Ascending aorta (tissue), 2 donors: ENCODE measurements around the gene DOP1A. TPM values are rescaled to one million over a fixed set of nuclear protein-coding genes. Genes with fewer than 3 reads are reported as not detected.
A peak's percentile ranks its signal among the peaks of the same experiment; 100 is the strongest.

Experiments
- DNase-seq, 2 donors: peaks; one replicate each; pipeline ENCODE4 v3.0.0-alpha.2; 2019; ENCODE audit warnings: low spot score in 2 of 2
- H3K27ac ChIP-seq, 2 donors: fragments of 200-600 bp; sonication (generic); one replicate each; pipeline ENCODE4 v1.5.1; 2016 to 2017; ENCODE audit warnings: mild to moderate bottlenecking in 1 of 2
- H3K27me3 ChIP-seq: fragments of 200-600 bp; sonication (generic); one replicate; pipeline ENCODE4 v1.5.1; 2017
- H3K36me3 ChIP-seq, 2 donors: fragments of 200-600 bp; sonication (generic); one replicate each; pipeline ENCODE4 v1.5.1; 2016
- H3K4me1 ChIP-seq, 2 donors: fragments of 200-600 bp; sonication (generic); one replicate each; pipeline ENCODE4 v1.5.1; 2016 to 2017; ENCODE audit warnings: mild to moderate bottlenecking in 1 of 2
- H3K4me3 ChIP-seq, 2 donors: fragments of 200-600 bp; sonication (generic); one replicate each; pipeline ENCODE4 v1.5.1; 2016 to 2017; ENCODE audit warnings: mild to moderate bottlenecking in 1 of 2
- H3K9me3 ChIP-seq, 2 donors: fragments of 200-600 bp; sonication (generic); one replicate each; pipeline ENCODE4 v1.5.1; 2016
- intact Hi-C: fragments of 100-400 bp; cut with DNase I; formaldehyde crosslinking; loops from one replicate; pipeline ENCODE4 v1.15.1; 2023
- total RNA-seq: library from RNA; depleted of rRNA; stranded (reverse); fragments of >200 nt; gene quantifications from one replicate; pipeline ENCODE4 v1.1.0, GENCODE V29; 2016
- TF ChIP-seq, protein P1 (sequence below), 3 experiments: fragments of 200-600 bp in 2 of 3; fragments of 450-650 bp in 1 of 3; sonication (generic) in 2 of 3; IDR thresholded peaks; one replicate each; pipeline ENCODE4 v1.5.1; 2016 to 2019; ENCODE audit warnings: antibody characterized with exemption in 3 of 3, mild to moderate bottlenecking in 1 of 3, moderate library complexity in 1 of 3

DOP1A gene
- total RNA-seq, 1 donor from 2014 or later: 13.2 TPM

DNA sequence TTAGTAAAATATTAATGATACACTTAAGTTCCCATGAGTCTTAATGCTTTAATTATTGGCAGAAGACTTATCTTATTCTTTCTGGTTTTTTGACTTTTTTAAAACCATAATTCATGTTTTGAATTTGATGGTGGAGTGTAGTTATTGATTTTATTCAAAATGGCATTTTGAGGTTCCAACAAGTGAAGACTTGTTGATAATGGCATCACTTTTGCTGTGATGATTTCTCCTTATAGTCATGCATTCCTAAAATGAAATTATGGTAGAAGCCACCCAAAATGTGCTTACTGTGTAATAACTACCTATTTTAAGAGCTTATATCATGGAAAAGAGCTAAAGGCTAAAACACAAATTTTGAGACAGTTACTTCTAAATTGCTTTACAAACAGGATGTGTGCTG lies 2.2 kb downstream of the DOP1A start:
- intact Hi-C loops: loop anchor here (5.0 kb wide), 4 partner anchors 363 to 1317 kb away; partner anchors contain the start of genes ME1, TENT5A and TPBG
- Histone ChIP-seq H3K4me3 (no peak overlapping the region), H3K27me3 (no peaks in the 10 kb centered on the region), H3K9me3 (no peaks in the 10 kb centered on the region), H3K36me3 (no peaks in the 10 kb centered on the region), H3K27ac (no peak overlapping the region), H3K4me1 (peaks cover 0 to 8% of the 10 kb centered on the region in 2 donors)
- no peak for DNase-seq
- TF ChIP-seq, protein P1, sequence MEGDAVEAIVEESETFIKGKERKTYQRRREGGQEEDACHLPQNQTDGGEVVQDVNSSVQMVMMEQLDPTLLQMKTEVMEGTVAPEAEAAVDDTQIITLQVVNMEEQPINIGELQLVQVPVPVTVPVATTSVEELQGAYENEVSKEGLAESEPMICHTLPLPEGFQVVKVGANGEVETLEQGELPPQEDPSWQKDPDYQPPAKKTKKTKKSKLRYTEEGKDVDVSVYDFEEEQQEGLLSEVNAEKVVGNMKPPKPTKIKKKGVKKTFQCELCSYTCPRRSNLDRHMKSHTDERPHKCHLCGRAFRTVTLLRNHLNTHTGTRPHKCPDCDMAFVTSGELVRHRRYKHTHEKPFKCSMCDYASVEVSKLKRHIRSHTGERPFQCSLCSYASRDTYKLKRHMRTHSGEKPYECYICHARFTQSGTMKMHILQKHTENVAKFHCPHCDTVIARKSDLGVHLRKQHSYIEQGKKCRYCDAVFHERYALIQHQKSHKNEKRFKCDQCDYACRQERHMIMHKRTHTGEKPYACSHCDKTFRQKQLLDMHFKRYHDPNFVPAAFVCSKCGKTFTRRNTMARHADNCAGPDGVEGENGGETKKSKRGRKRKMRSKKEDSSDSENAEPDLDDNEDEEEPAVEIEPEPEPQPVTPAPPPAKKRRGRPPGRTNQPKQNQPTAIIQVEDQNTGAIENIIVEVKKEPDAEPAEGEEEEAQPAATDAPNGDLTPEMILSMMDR (IDR thresholded peaks at IDR 0.05): no peak

- Histone ChIP-seq H3K9me3 (no peaks in the 10 kb centered on the region), H3K27me3 (no peaks in the 10 kb centered on the region), H3K4me3 (no peak overlapping the region), H3K36me3 (no peaks in the 10 kb centered on the region), H3K4me1 (peaks cover 0 to 5% of the 10 kb centered on the region in 2 donors), H3K27ac (peak overlapping the region; percentile 15 to 41)
- TF ChIP-seq, protein P1 (IDR thresholded peaks at IDR 0.05): no peak
- intact Hi-C loops: no loop called here
- no peak for DNase-seq
Observed at GRCh38 chr6:83071023-83071422, 3.6 kb downstream of the DOP1A start.

GRCh38 chr6:83071707-83072106 lies 4.2 kb downstream of the DOP1A start:
- H3K36me3 ChIP-seq: no peaks in the 10 kb centered on the region
- H3K27me3 ChIP-seq: no peaks in the 10 kb centered on the region
- no peak for DNase-seq
- intact Hi-C loops: no loop called here
- H3K27ac ChIP-seq: peak overlapping the region in 1 of 2 donors; percentile 15
- peaks cover 0 to 4% of the 10 kb centered on the region in 2 donors for H3K4me1 ChIP-seq
- TF ChIP-seq, protein P1 (IDR thresholded peaks at IDR 0.05): no peak
- no peaks in the 10 kb centered on the region for H3K9me3 ChIP-seq
- H3K4me3 ChIP-seq: no peak overlapping the region

GRCh38 chr6:83072726-83073125 lies 5.3 kb downstream of the DOP1A start:
- Histone ChIP-seq H3K4me3 (no peak overlapping the region), H3K27ac (no peak overlapping the region), H3K9me3 (no peaks in the 10 kb centered on the region), H3K36me3 (no peaks in the 10 kb centered on the region), H3K4me1 (peaks cover 0 to 4% of the 10 kb centered on the region in 2 donors), H3K27me3 (no peaks in the 10 kb centered on the region)
- TF ChIP-seq, protein P1 (IDR thresholded peaks at IDR 0.05): no peak
- intact Hi-C loops: no loop called here
- no peak for DNase-seq

DNA sequence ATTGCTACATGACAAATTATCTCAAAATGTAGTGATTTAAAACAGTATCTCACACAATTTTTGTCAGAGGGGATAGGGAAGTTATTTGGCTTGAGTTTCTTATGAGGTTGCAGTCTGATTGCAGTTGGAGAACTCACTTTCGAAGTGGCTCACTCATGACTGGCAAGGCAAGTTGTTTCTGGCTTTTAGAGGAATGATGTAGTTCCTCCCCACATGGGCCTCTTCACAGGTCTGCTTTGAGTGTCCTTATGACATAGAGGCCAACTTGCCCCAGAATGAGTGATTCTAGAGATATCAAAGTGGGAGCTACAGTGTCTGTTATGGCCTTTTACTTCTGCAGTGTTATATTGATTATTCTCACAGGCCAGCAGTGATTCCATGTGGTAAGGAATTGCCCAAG lies 6.1 kb downstream of the DOP1A start:
- H3K9me3 ChIP-seq: no peaks in the 10 kb centered on the region
- TF ChIP-seq, protein P1 (IDR thresholded peaks at IDR 0.05): no peak
- no peak for DNase-seq
- no peak overlapping the region for H3K27ac ChIP-seq
- H3K4me3 ChIP-seq: no peak overlapping the region
- H3K4me1 ChIP-seq: peaks cover 0 to 4% of the 10 kb centered on the region in 2 donors
- intact Hi-C loops: no loop called here
- H3K27me3 ChIP-seq: no peaks in the 10 kb centered on the region
- no peaks in the 10 kb centered on the region for H3K36me3 ChIP-seq

GRCh38 chr6:83083476-83083875 lies 16.0 kb downstream of the DOP1A start:
- H3K27me3 ChIP-seq: no peaks in the 10 kb centered on the region
- H3K9me3 ChIP-seq: no peaks in the 10 kb centered on the region
- no peak for DNase-seq
- no peaks in the 10 kb centered on the region for H3K4me1 ChIP-seq
- intact Hi-C loops: no loop called here
- H3K36me3 ChIP-seq: no peaks in the 10 kb centered on the region
- no peak overlapping the region for H3K27ac ChIP-seq
- TF ChIP-seq, protein P1 (IDR thresholded peaks at IDR 0.05): no peak
- H3K4me3 ChIP-seq: no peak overlapping the region
